Measurements from ENCODE around the gene CLBA1.
"Not testable (repeated sequence)": the region's sequence is repeated elsewhere in the genome, so short reads cannot be mapped to it uniquely, and the experiment has no call there.

Gene CLBA1

GRCh38 chr14:105028251-105028927 lies 42.8 kb downstream of the CLBA1 start:
- Histone ChIP-seq H3K9ac (ENCODE audit: low read length) (no peak overlapping the region), H3K27ac (ENCODE audit: low read length) (no peak overlapping the region), H3K9me3 (ENCODE audit: control insufficient read depth, low read depth, low read length) (no peaks in the 10 kb centered on the region), H3K27me3 (ENCODE audit: control insufficient read depth, insufficient read depth, low read length) (peaks cover 20% of the 10 kb centered on the region), H3K36me3 (ENCODE audit: control insufficient read depth, low read depth, low read length) (no peaks in the 10 kb centered on the region), H3K4me1 (ENCODE audit: control insufficient read depth, low read depth, low read length) (no peaks in the 10 kb centered on the region), H3K4me3 (ENCODE audit: low read length) (no peak overlapping the region)

GRCh38 chr14:105029402-105029801 lies 43.8 kb downstream of the CLBA1 start:
- no peaks in the 10 kb centered on the region for H3K9me3 ChIP-seq (ENCODE audit: control insufficient read depth, low read depth, low read length)
- no peak overlapping the region for H3K9ac ChIP-seq (ENCODE audit: low read length)
- no peaks in the 10 kb centered on the region for H3K4me1 ChIP-seq (ENCODE audit: control insufficient read depth, low read depth, low read length)
- no peaks in the 10 kb centered on the region for H3K36me3 ChIP-seq (ENCODE audit: control insufficient read depth, low read depth, low read length)
- H3K4me3 ChIP-seq (ENCODE audit: low read length), result no peak overlapping the region
- H3K27ac ChIP-seq (ENCODE audit: low read length), result no peak overlapping the region
- H3K27me3 ChIP-seq (ENCODE audit: control insufficient read depth, insufficient read depth, low read length), result peaks cover 30% of the 10 kb centered on the region

DNA sequence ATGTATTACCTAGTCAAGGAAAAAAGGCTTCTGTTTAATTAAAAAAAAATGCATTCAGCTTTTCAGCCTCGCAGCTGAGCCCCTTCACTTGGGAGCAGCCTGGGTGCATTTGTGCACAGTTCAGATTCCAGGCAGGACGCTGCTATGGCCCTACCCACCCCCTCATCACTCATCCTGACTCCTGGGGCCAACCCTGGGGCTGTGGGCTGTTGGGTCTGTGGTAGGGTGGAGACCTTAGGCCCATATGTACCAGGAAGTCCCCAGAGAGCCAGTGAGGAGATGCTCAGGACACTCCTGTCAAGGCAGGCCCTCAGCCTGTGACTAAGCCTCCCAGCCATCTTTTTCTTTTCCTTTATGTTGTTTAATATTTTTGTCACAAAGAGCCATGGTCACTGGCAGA lies 44.6 kb downstream of the CLBA1 start:
- Histone ChIP-seq H3K9ac (ENCODE audit: low read length) (no peak overlapping the region), H3K27me3 (ENCODE audit: control insufficient read depth, insufficient read depth, low read length) (peaks cover 38% of the 10 kb centered on the region), H3K4me1 (ENCODE audit: control insufficient read depth, low read depth, low read length) (no peaks in the 10 kb centered on the region), H3K9me3 (ENCODE audit: control insufficient read depth, low read depth, low read length) (no peaks in the 10 kb centered on the region), H3K4me3 (ENCODE audit: low read length) (no peak overlapping the region), H3K36me3 (ENCODE audit: control insufficient read depth, low read depth, low read length) (no peaks in the 10 kb centered on the region), H3K27ac (ENCODE audit: low read length) (no peak overlapping the region)

GRCh38 chr14:105030836-105031396 lies 45.3 kb downstream of the CLBA1 start:
- H3K9ac ChIP-seq (ENCODE audit: low read length), result no peak overlapping the region
- no peaks in the 10 kb centered on the region for H3K9me3 ChIP-seq (ENCODE audit: control insufficient read depth, low read depth, low read length)
- H3K4me3 ChIP-seq (ENCODE audit: low read length), result no peak overlapping the region
- H3K27me3 ChIP-seq (ENCODE audit: control insufficient read depth, insufficient read depth, low read length), result peaks cover 38% of the 10 kb centered on the region
- no peaks in the 10 kb centered on the region for H3K4me1 ChIP-seq (ENCODE audit: control insufficient read depth, low read depth, low read length)
- no peaks in the 10 kb centered on the region for H3K36me3 ChIP-seq (ENCODE audit: control insufficient read depth, low read depth, low read length)
- no peak overlapping the region for H3K27ac ChIP-seq (ENCODE audit: low read length)

DNA sequence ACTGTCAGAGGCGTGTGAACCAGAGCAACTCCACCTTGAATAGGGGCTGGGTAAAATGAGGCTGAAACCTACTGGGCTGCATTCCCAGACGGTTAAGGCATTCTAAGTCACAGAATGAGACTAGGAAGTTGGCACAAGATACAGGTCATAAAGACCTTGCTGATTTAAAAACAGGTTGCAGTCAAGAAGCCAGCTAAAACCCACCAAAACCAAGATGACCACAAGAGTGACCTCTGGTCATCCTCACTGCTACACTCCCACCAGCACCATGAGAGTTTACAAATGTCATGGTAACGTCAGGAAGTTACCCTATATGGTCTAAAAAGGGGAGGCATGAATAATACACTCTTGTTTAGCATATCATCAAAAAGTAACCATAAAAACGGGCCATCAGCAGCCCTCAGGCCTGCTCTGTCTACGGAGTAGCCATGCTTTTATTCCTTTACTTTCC lies 46.9 kb downstream of the CLBA1 start:
- peaks cover 38% of the 10 kb centered on the region for H3K27me3 ChIP-seq (ENCODE audit: control insufficient read depth, insufficient read depth, low read length)
- not testable (repeated sequence) for H3K4me1 ChIP-seq (ENCODE audit: control insufficient read depth, low read depth, low read length); H3K27ac ChIP-seq (ENCODE audit: low read length); H3K36me3 ChIP-seq (ENCODE audit: control insufficient read depth, low read depth, low read length); H3K9ac ChIP-seq (ENCODE audit: low read length); H3K9me3 ChIP-seq (ENCODE audit: control insufficient read depth, low read depth, low read length); H3K4me3 ChIP-seq (ENCODE audit: low read length)

- H3K27ac ChIP-seq (ENCODE audit: low read length); H3K9ac ChIP-seq (ENCODE audit: low read length); H3K4me1 ChIP-seq (ENCODE audit: control insufficient read depth, low read depth, low read length); H3K9me3 ChIP-seq (ENCODE audit: control insufficient read depth, low read depth, low read length); H3K36me3 ChIP-seq (ENCODE audit: control insufficient read depth, low read depth, low read length): not testable (repeated sequence)
- Histone ChIP-seq H3K4me3 (ENCODE audit: low read length) (peak overlapping the region; percentile 51), H3K27me3 (ENCODE audit: control insufficient read depth, insufficient read depth, low read length) (peaks cover 34% of the 10 kb centered on the region)
Observed at GRCh38 chr14:105033412-105033900, 47.9 kb downstream of the CLBA1 start.

- no peak overlapping the region for H3K27ac ChIP-seq (ENCODE audit: low read length)
- peaks cover 34% of the 10 kb centered on the region for H3K27me3 ChIP-seq (ENCODE audit: control insufficient read depth, insufficient read depth, low read length)
- H3K4me1 ChIP-seq (ENCODE audit: control insufficient read depth, low read depth, low read length), result no peaks in the 10 kb centered on the region
- no peak overlapping the region for H3K9ac ChIP-seq (ENCODE audit: low read length)
- H3K4me3 ChIP-seq (ENCODE audit: low read length), result no peak overlapping the region
- no peaks in the 10 kb centered on the region for H3K9me3 ChIP-seq (ENCODE audit: control insufficient read depth, low read depth, low read length)
- H3K36me3 ChIP-seq (ENCODE audit: control insufficient read depth, low read depth, low read length), result no peaks in the 10 kb centered on the region
Observed at GRCh38 chr14:105034315-105035039, 48.9 kb downstream of the CLBA1 start.

GRCh38 chr14:105035616-105036015 lies 50.0 kb downstream of the CLBA1 start:
- peaks cover 33% of the 10 kb centered on the region for H3K27me3 ChIP-seq (ENCODE audit: control insufficient read depth, insufficient read depth, low read length)
- H3K9me3 ChIP-seq (ENCODE audit: control insufficient read depth, low read depth, low read length); H3K4me3 ChIP-seq (ENCODE audit: low read length); H3K27ac ChIP-seq (ENCODE audit: low read length); H3K9ac ChIP-seq (ENCODE audit: low read length); H3K4me1 ChIP-seq (ENCODE audit: control insufficient read depth, low read depth, low read length); H3K36me3 ChIP-seq (ENCODE audit: control insufficient read depth, low read depth, low read length): not testable (repeated sequence)

DNA sequence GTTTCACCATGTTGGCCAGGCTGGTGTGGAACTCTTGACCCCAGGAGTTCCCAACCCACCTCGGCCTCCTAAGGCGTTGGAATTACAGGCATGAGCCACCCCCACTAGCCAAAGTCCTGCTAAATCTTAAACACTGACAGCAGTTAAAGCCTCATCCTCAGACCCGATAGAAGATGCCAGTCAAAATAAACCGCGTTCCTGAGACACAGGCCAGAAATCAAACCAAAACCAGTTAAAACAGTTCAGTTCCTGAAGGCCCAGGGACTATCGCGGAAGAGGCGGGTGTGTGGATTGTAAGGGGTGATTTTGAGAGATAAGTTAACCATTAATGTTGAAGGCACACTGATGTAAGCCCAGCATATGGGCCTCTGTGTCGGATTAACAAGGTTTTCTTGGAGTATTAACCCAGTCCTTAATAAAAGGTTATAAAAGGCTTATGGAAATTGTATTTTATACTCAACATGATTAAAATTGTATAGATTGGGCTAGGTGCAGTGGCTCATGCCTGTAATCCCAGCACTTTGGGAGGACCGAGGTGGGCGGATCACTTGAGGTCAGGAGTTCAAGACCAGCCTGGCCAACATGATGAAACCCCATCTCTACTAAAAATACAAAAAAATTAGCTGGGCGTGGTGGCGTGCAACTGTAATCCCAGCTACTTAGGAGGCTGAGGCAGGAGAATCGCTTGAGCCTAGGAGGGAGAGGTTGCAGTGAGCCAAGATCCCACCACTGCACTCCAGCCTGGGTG lies 54.0 kb downstream of the CLBA1 start:
- Histone ChIP-seq H3K4me3 (ENCODE audit: low read length) (no peak overlapping the region), H3K27ac (ENCODE audit: low read length) (no peak overlapping the region), H3K9me3 (ENCODE audit: control insufficient read depth, low read depth, low read length) (no peaks in the 10 kb centered on the region), H3K9ac (ENCODE audit: low read length) (no peak overlapping the region), H3K4me1 (ENCODE audit: control insufficient read depth, low read depth, low read length) (no peaks in the 10 kb centered on the region), H3K27me3 (ENCODE audit: control insufficient read depth, insufficient read depth, low read length) (peaks cover 10% of the 10 kb centered on the region), H3K36me3 (ENCODE audit: control insufficient read depth, low read depth, low read length) (no peaks in the 10 kb centered on the region)

DNA sequence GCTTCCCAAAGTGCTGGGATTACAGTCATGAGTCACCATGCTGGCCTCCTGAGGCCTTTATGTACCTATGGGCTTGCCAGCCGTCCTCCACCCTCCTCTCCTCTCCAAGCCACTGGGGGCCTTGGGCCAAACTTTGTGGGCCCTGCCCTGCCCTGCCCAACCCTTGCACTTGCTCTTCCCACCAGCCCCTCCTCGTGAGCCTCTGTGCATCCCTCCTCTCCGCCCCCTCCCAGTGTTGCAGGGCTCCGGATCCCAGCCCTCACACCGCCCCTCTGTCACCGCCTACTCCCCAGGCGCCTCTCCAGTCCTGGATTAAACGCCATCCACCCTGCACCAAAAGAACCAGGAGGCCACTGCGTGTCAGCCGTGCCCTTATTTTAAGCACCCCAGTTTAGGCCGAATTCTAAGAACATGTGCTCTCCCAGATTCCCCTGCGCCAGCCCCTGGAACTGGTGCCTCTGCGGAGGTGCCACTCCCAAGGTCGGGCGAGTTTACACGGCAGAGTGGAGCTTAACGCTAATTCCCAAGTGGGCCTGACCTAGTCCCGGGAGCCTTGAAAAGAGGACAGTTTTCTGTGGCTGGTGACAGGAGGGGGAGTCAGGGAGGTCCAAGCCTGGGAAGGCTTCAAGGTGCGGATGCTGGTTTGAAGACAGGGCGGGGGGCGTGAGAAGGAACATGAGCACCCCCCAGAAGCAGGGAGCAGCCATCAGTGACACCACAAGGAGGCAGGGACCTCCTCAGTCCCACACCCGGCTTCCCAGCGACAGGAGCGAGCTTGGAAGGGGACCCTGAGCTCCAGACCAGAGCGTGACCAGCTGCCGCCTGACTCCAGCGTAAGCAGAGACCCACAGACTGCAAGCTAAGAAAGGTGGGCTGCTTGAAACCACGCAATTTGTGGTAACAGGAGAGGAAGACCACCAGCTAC lies 56.5 kb downstream of the CLBA1 start:
- Histone ChIP-seq H3K36me3 (ENCODE audit: control insufficient read depth, low read depth, low read length) (no peaks in the 10 kb centered on the region), H3K4me3 (ENCODE audit: low read length) (no peak overlapping the region), H3K4me1 (ENCODE audit: control insufficient read depth, low read depth, low read length) (no peaks in the 10 kb centered on the region), H3K27me3 (ENCODE audit: control insufficient read depth, insufficient read depth, low read length) (peaks cover 12% of the 10 kb centered on the region), H3K9me3 (ENCODE audit: control insufficient read depth, low read depth, low read length) (no peaks in the 10 kb centered on the region), H3K27ac (ENCODE audit: low read length) (no peak overlapping the region), H3K9ac (ENCODE audit: low read length) (no peak overlapping the region)
